NCI-H748 (cell line): Measurements from ENCODE around the gene CRISPLD2.
A peak's percentile ranks its signal among the peaks of the same experiment; 100 is the strongest.

ENCODE experiments used
- DNase-seq: peaks from one replicate; lab custom pipeline; 2025; ENCODE audit not compliant: unreplicated experiment; lab: John Stamatoyannopoulos, UW

The CRISPLD2 gene

GRCh38 chr16:84800158-84800978, 19.4 kb upstream of the CRISPLD2 start:
- DNase-seq = no peak

DNA sequence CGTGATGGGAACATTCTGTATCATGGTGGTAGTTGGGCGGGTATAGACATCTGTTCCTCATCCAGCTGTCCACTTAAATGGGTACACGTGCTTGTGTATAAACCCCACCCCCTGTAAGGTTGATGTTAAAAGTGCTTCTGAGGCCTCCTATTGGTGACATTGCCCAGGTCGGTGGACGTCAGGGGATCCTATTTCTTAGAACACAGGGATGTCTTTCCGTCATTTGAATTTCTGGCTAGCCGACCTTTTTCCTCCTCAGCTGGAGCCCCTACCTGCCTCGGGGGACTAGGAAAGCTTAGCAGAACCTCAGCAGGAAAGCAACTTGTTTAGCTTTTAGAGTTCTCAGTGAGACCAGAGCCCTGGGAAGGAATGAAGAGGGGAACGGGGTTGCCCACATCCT, 16.6 kb upstream of the CRISPLD2 start:
- no peak for DNase-seq

- DNase-seq = no peak
Measured at GRCh38 chr16:84804326-84804725, 15.5 kb upstream of the CRISPLD2 start.

DNA sequence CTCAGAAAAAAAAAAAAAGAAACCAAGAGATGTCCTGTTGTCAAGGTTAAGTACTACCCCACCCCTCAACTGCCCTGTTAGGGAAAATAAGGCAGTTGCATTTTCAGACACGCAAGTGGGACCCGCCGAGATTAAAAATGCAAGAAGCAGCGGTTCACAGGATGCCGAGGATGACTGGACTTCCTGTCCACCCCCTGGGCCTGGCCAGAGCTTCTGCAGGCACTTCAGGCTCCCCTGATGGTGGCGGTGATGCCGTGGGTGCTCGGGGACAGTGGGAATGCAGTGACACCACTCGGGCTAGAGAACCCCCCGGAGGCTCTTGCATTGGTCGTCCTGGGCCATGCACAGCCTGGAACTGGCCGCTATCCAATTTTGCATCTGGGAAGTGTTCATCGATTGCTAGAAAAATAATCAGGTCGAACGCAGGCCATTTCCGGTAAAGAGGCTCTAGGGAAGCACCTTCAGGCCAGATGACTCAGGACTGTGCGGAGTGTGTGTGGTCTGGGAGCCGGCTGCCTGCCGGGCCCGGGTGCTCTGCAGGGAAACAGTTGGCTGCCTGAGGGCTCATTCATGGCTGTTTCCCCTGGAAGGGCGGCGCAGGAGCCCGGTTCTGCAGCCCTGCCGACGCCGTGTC, 13.4 kb upstream of the CRISPLD2 start:
- no peak for DNase-seq

- DNase-seq = no peak
Measured at GRCh38 chr16:84806890-84807258, 12.9 kb upstream of the CRISPLD2 start.

DNA sequence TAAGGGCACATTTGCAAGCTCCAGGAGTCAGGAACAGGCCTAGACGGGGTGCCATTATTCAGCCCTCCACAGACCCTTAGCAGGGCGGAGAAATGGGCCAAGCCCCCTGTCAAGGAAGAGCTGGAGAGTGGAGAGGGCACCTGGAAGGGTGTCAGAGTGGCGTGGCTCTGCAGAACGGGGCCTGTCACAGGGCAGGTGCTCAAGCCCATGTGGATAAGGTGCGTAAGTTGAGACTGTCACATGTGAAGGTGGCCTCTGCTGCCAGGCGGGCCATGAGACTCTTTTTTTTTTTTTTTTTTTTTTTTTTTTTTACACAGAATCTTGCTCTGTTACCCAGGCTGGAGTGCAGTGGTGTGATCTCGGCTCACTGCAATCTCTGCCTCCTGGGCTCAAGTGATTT, 12.0 kb upstream of the CRISPLD2 start:
- DNase-seq = no peak

DNA sequence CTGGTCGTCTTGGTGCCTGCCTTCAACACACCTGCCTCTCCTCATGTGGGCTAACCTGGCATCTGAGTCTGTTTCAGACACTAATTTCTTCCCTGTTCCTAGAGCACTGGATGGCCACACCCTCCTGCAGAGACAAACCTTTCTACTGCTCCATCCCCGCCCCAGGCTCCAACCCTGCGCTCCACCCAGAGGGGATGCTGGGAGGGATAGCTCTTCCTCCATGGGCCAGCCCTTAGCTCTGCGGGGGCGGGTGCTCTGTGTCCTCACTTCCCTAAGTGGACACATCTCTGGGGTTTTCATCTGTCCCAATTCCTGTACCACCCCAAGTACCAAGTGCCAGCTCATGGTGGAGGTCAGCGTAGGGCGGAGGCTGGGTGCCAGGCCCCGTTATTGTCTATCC, 11.0 kb upstream of the CRISPLD2 start:
- no peak for DNase-seq

DNA sequence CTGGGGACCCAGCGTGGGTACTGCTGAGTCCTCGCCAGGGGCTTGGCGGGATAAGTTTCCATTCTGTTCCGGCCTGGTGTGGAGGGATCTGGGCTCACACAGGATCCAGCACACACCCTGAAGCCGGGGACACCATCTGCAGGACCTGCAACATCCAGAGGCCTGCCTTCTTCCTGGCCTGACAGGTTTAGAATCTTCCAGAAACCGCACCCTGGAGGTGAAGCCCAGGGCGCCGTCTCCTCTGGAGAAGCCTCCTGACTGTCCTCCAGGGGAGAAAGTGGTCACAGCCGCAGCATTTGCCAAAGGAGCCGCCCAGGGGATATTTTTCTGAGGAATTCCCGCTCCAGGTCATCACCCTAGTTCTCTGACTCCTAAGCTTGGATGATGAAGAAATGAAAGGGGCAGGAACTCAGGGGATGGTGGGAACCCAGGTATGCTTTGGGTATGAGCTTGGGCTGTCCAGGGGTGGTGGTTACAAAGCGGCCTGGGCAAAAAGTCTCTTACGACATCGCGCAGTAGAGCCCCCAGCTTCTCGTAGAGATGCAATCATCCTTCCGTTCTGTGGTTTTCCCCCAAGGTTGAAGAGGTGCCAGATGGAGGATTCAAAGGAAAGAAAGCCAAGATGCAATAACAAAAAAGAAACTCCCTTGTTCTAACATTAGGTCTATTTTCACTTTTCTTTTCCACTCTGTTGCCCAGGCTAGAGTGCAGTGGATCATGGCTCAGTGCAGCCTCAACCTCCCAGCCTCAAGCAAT, 9.1 kb upstream of the CRISPLD2 start:
- no peak for DNase-seq

DNA sequence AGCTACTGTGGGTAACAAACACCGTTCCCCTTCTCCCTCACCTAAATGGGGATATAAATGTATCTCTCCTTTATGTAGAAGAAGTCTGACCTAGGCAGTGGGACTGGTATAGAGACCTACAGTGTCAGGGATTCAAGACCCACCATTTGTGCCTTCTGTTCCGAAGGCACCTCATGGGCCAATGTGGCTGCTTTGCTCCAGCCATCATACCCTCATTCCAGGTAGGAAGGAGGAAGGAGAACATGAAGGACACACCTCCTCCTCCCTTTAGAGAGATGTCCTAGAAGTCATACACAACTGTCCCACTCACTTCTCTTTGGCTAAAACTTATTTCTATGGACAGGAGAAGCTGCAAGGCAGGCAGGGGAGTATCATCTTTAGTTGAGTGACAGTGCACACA, 8.3 kb upstream of the CRISPLD2 start:
- DNase-seq = no peak

DNA sequence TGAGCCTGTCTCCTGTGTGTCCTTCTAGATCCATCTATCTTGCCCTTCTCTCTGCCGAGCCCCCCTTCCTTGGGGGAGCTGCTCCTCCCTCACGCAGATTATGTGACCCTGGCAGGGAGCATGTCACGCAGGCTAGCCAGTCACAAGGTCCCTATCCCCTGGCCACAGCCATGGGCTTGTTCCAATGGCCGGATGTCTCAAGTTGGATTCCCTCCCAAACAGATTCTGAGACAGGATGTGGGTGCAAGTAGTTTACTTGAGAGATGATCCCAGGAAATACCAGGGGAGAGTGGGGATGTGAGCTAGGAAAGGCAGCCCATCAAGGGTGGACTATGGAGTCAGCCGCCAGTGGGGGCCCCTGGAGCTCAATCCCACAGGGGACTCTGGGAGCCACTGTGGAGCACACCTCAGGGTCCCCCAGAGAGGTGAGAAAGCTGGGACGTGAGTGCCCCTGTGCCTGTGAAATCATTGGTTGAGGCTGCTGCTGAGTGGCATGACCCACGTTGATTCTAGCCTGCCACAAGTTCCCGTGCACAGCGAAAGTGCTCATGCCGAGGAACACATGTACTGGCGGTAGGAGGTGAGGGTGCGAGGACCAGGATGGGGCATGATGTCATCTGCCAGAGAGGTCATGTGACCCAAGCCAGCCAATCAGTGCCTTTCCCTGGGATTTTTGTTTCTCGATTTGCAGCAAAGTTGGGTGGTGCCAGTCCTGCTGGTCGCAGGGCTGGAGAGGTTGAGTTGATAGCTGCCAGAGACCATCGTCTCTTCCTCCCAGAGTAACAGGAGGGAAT, 6.4 kb upstream of the CRISPLD2 start:
- no peak for DNase-seq

DNA sequence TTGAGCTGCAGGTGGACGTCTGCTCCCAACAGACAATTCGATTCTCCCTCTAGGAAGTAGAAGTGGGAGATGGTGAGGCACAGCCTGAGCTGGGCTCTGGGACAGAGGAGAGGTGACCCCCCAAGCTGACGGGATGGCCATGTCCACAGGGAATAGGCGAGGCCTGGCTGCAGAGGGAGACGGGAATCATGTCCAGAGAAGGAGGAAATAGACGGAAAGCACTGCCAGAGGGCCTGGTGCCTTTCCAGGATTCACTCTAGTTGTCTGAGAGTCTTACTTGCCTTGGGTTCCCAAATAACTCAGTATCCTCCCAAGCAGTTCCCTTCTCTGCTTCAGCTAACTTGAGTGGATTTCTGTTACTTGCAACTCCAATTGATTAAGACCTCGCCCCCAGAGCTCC, 4.3 kb upstream of the CRISPLD2 start:
- no peak for DNase-seq

DNA sequence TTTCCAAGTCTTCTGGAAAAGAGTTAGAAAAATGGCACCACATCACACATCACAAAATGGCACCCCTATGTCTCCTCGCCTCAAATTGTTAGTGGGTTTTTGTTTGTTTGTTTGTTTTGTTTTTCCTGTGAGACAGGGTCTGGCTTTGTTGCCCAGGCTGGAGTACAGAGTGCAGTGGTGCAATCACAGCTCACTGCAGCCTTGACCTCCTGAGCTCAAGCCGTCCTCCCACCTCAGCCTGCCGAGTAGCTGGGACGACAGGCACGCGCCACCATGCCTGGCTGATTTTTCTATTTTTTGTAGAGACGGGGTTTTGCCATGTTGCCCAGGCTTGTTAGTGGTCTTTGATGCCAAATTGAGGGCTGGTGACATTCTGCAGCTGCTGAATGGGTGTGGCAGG, 3.8 kb upstream of the CRISPLD2 start:
- no peak for DNase-seq

GRCh38 chr16:84816485-84816884, 3.3 kb upstream of the CRISPLD2 start:
- no peak for DNase-seq

- DNase-seq = no peak
Measured at GRCh38 chr16:84817206-84817605, 2.6 kb upstream of the CRISPLD2 start.

GRCh38 chr16:84817613-84818012, 2.2 kb upstream of the CRISPLD2 start:
- no peak for DNase-seq

GRCh38 chr16:84818133-84818532, 1.7 kb upstream of the CRISPLD2 start:
- DNase-seq = no peak

GRCh38 chr16:84818989-84819643, 669 bp upstream of the CRISPLD2 start:
- no peak for DNase-seq

DNA sequence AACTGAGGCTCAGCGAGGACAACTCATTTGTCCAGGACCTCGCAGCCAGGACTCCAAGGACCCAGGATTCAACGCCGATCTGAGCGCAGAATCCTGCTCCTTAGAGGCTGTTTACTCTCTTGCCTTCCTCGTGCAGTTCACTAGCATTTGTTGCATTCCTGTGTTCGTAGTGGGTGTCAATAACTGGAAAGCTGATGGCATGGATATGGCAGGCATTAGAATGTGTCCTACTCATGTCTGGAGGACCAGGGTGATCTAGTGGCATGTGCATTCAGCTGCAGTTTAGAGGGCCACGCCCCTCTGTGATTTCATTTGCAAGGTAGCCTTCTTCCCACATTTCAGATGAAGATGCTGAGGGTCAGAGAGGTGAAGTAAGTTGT, 510 bp downstream of the CRISPLD2 start:
- peak; percentile 30 for DNase-seq

DNA sequence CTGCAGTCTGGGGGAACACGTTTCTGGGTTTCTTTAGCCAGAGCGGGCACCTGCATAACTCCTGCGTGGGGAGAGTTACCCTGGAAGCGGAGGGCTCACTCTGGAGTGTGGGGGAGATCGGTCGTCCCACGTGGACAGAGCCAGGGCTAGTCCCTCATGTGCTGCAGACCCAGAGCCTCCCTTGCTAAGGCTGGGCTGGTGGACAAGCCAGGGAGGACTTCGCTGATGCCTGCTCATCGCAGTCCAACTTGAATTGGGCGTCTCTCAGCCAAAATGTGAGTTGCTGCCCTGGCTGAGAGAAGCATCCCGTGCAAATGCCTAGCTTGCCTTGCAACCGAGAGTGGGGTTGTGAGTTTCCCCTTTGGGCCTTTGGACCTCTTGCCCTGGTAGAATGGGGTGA, 986 bp downstream of the CRISPLD2 start:
- no peak for DNase-seq

GRCh38 chr16:84821179-84821578, 1.4 kb downstream of the CRISPLD2 start:
- no peak for DNase-seq
